HG03064 (cell line): ENCODE data around the gene ADD2.

Source experiments
- ATAC-seq: cut with Tn5 transposase; IDR thresholded peaks from one replicate; pipeline ENCODE4 v1.9.1; 2021; ENCODE audit warnings: low read depth; ENCODE audit not compliant: unreplicated experiment

The ADD2 gene

GRCh38 chr2:70726947-70727725, 40.9 kb downstream of the ADD2 start:
- no peak for ATAC-seq

GRCh38 chr2:70725505-70725904, 42.5 kb downstream of the ADD2 start:
- ATAC-seq: no peak

- ATAC-seq: no peak
These were observed 43.6 kb downstream of the ADD2 start for GRCh38 chr2:70724366-70724765.

GRCh38 chr2:70723286-70723885, 44.6 kb downstream of the ADD2 start:
- no peak for ATAC-seq

- no peak for ATAC-seq
These were observed 47.9 kb downstream of the ADD2 start for GRCh38 chr2:70720124-70720523.

GRCh38 chr2:70719231-70719630, 48.8 kb downstream of the ADD2 start:
- ATAC-seq: no peak

- no peak for ATAC-seq
These were observed 49.3 kb downstream of the ADD2 start for GRCh38 chr2:70718736-70719135.

GRCh38 chr2:70718241-70718640, 49.8 kb downstream of the ADD2 start:
- no peak for ATAC-seq

GRCh38 chr2:70717431-70718038, 50.5 kb downstream of the ADD2 start:
- ATAC-seq: no peak

- no peak for ATAC-seq
These were observed 51.0 kb downstream of the ADD2 start for GRCh38 chr2:70716951-70717350.

- ATAC-seq: no peak
These were observed 51.8 kb downstream of the ADD2 start for GRCh38 chr2:70716131-70716743.

GRCh38 chr2:70715071-70715985, 52.7 kb downstream of the ADD2 start:
- ATAC-seq: no peak

- ATAC-seq: no peak
These were observed 53.7 kb downstream of the ADD2 start for GRCh38 chr2:70714141-70714905.

GRCh38 chr2:70712916-70713315, 55.1 kb downstream of the ADD2 start:
- ATAC-seq: no peak

- ATAC-seq: no peak
These were observed 56.8 kb downstream of the ADD2 start for GRCh38 chr2:70711191-70711590.

- ATAC-seq: no peak
These were observed 57.8 kb downstream of the ADD2 start for GRCh38 chr2:70710038-70710690.

GRCh38 chr2:70709275-70710037, 58.5 kb downstream of the ADD2 start:
- no peak for ATAC-seq

- ATAC-seq: no peak
These were observed 59.4 kb downstream of the ADD2 start for GRCh38 chr2:70708376-70709199.
